ENCODE measurements around the gene XAGE2.
"Not testable (repeated sequence)": the region's sequence is repeated elsewhere in the genome, so short reads cannot be mapped to it uniquely, and the experiment has no call there.

Gene XAGE2

GRCh38 chrX:52368368-52369055 lies at the start of gene XAGE2:
TSS of gene XAGE2 (plus strand) at chrX:52369021. CDS start at chrX:52370015, 994 bp downstream.
- no peak for DNase-seq (ENCODE audit: low read depth in 2 of 2, low spot score in 1 of 2)

DNA sequence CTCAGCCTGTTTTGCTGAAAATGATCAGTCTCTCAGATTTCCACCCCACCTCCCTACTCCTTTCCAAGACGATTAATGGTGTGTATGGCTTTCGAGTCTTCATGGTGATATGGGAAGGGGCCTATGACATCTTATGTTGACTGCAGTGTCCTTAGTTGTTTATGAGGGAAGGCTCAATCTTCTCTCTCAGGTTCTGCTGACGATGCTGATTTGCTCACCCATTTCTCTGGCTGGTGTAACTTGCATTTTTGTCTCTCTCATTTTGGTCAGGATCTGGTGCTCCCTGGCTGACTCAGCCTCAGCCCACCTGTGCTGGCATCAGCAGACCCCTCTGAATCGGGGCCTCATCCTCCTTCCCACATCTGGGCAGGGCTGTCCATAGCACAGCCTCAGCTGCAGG lies 31.4 kb upstream of the XAGE2 start:
- no peak for DNase-seq (ENCODE audit: low read depth in 2 of 2, low spot score in 1 of 2)

DNA sequence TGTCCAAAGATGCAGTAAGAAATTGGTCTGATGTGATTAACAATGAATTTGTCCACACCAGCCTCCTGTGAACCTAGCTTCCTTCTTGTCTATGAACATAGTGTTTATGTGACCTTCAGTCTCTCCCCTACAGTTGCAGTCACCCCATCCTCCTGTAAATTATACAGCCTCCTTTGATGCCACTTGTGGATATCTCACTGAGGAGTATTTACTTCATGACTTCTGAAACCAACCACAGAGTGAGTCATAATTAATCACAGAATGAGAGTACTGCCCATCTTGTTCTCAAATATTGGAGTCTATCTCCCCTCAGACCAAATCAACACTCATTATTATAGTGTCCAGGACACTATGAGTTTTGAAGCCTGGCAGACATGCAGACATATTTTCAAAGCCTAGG lies 27.3 kb upstream of the XAGE2 start:
- DNase-seq (ENCODE audit: low read depth in 2 of 2, low spot score in 1 of 2), result no peak

- not testable (repeated sequence) for DNase-seq (ENCODE audit: low read depth in 2 of 2, low spot score in 1 of 2)
Observed at GRCh38 chrX:52343131-52343530, 25.7 kb upstream of the XAGE2 start.

- not testable (repeated sequence) for DNase-seq (ENCODE audit: low read depth in 2 of 2, low spot score in 1 of 2)
Observed at GRCh38 chrX:52345402-52345801, 23.4 kb upstream of the XAGE2 start.

DNA sequence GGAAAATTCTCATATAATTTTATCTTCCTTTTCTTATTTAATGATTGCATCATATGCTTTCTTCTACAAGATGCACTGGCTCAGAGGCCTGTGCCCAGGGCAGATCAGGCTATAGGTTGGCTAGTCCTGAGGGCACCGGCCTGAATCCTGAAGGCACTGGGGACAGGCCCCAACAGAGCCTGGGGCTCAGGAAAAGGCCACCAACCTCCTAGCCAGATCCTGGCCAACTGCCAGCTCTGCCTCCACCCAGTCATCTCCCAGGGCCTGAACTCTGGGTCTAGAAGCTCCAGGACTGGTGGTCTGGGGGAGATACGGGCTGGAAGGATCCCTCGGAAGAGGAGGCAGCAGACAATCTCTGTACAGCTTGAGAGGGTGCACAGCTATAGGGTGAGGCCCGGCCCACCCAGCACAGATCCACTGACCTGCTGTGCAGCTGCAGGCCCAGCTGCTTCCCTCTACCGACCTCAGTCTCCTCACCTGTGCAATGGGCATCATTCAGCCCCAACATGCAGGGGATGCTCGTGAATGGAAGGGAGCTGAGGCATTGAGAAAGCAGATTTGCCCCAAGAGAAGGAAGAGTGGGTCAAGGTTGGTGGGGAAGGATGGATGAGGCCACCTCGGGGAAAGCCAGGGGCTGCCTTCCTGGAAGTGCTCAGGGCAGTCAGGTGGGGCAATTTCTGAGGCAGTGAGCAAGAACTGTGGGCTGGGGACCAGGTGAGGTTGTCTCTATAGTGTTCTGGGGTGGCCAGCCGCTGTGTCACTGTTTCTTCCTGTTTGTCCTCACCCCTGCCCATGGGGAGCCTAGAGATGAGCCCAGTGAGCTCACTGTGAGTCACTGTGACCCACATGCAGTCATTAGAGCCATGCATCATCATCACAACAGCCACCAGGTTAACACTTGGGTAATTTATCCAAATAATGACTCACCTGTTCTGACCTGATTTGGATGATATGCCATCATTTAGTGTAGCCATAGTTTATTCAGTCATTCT lies 22.4 kb upstream of the XAGE2 start:
- no peak for DNase-seq (ENCODE audit: low read depth in 2 of 2, low spot score in 1 of 2)

- DNase-seq (ENCODE audit: low read depth in 2 of 2, low spot score in 1 of 2), result no peak
Observed at GRCh38 chrX:52349681-52350080, 19.1 kb upstream of the XAGE2 start.

DNA sequence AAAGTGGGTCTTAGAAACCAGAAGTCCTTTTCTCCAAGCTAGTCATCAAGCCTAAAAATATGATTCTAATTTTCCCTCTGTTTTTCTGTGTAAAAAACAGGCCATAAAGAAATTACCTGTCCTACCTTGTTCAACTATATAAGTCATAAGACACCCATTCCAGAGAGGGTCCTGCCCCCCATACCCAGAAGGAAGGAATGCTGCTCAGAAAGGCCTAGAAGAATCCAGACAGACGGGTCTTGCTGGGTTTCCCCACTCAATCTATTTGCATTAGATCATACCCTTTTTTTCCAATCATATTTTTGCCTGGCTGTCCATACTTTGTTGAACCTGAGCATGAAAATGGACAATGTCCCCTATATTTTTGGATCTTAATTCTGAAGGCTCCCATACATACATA lies 16.3 kb upstream of the XAGE2 start:
- DNase-seq (ENCODE audit: low read depth in 2 of 2, low spot score in 1 of 2), result no peak

DNA sequence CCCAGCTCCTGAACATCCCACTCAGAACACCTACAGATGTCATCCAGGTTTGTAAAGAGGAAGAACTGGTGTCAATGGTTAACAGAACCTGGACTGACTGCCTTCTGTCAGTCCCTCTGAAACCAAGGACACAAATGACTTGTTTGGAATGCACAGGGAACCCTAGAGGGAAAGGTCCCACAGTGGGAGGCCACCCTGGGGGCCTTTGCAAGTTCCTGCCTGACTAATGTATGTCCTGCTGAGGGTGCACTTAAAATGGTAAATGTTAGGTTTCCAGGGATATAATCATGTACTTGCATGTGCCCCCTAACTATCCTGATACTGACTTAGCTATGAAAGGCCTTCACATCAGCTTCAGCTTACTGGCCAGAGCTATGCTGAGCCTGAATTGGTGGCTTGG lies 15.0 kb upstream of the XAGE2 start:
- DNase-seq (ENCODE audit: low read depth in 2 of 2, low spot score in 1 of 2), result no peak

- no peak for DNase-seq (ENCODE audit: low read depth in 2 of 2, low spot score in 1 of 2)
Observed at GRCh38 chrX:52355108-52355507, 13.7 kb upstream of the XAGE2 start.

DNA sequence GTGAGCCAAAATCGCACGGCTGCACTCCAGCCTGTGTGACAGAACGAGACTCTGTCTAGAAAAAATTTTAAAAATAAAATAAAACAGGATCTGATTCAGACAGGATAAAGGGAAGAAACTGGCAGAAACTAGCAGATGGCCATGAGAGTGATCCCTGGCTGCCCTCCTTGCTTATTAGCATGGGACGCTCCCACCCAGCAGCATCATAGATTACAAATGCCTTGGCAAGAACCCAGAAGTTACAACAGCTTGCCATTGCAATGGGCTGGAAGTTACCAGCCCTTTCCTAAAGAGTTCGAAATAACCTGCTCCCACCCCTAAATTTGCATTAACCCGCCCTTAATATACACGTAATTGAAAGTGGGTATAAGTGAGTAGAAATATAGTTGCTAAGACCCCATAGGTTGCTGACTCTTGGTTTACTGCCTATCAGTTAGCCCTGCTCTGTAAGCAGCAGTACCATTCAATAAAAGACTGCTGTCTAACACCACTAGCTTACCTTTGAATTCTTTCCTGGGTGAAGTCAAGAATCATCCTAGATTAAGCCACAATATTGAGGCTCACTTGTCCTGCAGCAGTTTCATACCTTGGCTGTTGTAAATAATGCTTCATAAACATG lies 9.1 kb upstream of the XAGE2 start:
- no peak for DNase-seq (ENCODE audit: low read depth in 2 of 2, low spot score in 1 of 2)

DNA sequence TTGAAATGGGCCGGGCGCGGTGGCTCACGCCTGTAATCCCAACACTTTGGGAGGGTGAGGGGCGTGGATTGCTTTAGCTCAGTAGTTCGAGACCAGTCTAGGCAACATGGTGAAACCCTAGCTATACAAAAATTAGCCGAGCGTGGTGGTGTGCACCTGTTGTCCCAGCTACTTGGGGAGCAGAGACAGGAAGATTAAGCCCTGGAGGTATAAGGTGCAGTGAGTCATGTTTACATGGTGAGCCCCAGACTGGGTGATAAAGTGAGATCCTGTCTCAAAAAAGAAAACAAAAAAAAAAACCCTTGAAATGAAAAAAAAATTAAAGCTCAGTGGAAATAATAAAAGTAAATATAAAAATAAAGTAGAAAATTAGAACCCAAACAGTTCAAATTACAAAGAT lies 6.9 kb upstream of the XAGE2 start:
- no peak for DNase-seq (ENCODE audit: low read depth in 2 of 2, low spot score in 1 of 2)

- DNase-seq (ENCODE audit: low read depth in 2 of 2, low spot score in 1 of 2), result no peak
Observed at GRCh38 chrX:52363247-52363883, 5.5 kb upstream of the XAGE2 start.

- no peak for DNase-seq (ENCODE audit: low read depth in 2 of 2, low spot score in 1 of 2)
Observed at GRCh38 chrX:52378870-52379269, 10.0 kb downstream of the XAGE2 start.

DNA sequence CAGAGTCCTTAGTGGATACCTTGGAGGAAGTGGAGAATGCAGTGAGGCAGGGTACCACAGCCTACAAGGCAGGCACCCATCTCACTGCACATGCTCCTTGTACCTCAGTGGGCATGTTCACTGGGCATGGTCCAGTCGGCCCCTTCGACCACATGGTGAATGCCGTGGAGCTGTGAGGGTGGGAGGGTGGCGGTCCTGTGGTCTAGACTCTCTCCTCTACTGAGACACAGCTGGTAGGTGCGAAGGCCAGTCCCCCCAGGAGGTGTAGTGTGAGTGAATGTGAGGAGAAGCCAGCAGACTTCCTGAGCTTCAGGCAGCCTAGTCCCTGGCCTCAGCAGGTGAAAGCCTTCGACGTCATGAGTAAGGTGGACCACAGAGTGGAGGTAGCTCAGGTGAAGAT lies 12.2 kb downstream of the XAGE2 start:
- DNase-seq (ENCODE audit: low read depth in 2 of 2, low spot score in 1 of 2), result no peak

DNA sequence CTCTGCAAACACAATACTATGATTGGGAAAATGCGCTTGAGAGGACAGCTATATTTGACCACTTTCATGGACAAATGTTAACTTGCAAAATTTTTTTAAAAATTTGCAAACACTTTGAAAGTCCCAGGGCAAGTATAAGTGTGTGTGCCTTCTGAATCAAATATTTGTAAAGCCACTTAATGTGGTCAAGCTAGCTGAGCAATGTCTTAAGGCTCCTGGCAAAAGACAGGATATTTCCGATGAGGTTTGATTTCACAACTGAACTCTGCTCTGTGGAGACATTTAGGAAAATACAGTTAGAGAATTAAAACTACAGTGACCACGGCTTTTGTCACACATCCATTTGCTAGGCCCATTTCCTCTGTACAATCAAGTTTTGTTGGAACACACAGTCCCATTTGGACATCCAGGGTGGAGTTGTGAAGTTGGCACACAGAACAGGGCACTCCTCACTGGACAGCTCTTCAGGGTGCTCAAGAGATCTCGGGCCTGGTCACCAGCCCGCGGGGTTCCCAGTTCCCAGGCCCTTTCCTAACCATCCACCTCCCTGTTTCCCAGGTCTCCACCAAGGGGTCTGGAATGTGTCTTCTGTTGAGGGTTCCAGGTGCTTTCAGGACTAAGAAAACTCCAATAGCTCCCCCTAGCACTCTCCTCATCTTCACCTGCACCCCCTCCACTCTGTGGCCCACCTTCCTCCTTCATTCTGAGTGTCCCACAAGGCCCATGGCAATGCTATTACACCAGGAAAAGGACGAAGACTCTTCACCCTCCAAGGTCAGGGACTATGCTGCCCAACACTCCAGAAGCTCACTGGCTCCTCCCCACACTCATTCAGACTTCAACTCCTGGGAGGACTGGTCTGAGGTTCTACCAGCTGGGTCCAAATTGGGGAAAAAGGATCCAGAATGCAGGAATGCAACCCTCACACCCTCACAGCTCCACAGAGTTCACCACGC lies 41.9 kb downstream of the XAGE2 start:
- DNase-seq (ENCODE audit: low read depth in 2 of 2, low spot score in 1 of 2), result no peak

DNA sequence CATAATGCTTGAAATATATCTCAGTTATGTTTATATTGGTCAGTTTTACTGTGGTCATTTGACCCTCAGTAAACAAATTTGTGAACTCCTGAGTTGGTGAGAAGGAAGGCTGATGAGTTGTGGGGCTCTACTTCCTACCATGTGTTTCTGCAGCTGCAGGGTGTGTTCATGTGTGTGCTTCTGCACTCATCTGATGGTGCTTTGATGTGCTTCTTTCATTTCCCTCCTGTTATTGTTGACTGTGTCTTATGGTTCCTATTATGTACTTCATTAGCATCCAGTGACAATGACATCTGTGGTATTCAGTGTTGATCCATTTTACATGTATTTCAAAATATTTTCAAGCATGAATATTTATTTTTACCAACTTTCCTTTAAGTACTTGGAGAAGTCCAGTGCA lies 46.5 kb downstream of the XAGE2 start:
- DNase-seq (ENCODE audit: low read depth in 2 of 2, low spot score in 1 of 2), result no peak

- DNase-seq (ENCODE audit: low read depth in 2 of 2, low spot score in 1 of 2), result no peak
Observed at GRCh38 chrX:52416816-52417215, 48.0 kb downstream of the XAGE2 start.

DNA sequence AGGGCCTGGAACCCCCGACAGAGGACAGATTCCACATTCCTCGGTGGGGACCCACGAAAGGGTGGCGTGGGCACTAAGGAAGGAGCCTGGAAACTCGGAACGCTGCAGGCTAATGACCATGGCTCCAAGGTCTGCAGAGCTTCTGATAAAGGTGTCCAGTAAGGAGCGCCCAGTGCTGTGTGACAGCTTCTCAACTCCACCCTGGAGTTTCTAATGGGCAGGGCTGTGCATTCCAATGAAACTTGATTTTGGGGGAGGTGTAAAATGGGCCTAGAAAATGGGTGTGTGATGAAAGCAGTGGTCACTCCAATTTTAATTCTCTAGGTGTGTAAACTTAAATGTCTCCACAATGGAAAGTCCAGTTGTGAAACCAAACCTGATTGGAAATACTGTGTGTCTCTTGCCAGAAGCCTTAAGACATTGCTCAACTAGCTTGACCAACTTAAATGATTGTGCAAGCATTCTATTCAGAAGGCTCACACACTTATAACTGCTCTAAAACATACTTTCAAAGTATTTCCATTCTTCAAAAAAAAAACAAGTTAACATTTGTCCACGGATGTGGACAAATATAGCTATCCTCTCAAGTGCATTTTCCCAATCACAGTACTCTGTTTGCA lies 52.1 kb downstream of the XAGE2 start:
- DNase-seq (ENCODE audit: low read depth in 2 of 2, low spot score in 1 of 2), result no peak

DNA sequence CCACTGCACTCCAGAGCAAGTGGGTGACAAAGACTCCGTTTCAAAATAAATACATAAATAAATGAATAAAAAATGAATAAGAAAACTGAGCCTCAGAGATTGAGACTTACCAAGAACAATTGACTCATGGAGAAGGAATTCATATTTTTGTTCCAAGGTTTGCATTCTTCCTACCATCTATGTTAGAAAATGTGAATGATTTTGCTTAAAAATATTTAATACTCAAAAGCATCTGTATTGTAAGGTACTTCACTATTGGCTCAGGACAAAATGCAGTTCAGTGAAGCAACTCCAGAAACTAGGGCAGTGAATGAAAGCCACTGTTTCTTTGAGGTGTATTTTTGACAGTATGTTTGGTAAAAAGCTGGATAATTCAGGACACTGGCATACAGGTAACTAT lies 54.1 kb downstream of the XAGE2 start:
- no peak for DNase-seq (ENCODE audit: low read depth in 2 of 2, low spot score in 1 of 2)
